Heart left ventricle (tissue), 16 donors: Measurements from ENCODE around the gene STYXL1. TPM values are rescaled to one million over a fixed set of nuclear protein-coding genes. Genes with fewer than 3 reads are reported as not detected.
A peak's percentile ranks its signal among the peaks of the same experiment; 100 is the strongest.

Experiments used
- ATAC-seq, 4 donors: fragments of 200-7000 bp; cut with Tn5 transposase; one replicate each; pipeline ENCODE4 v1.9.1; 2020 to 2022; ENCODE audit warnings: moderate library complexity in 4 of 4, mild to moderate bottlenecking in 3 of 4, moderate number of reproducible peaks in 1 of 4
- DNase-seq, 5 donors: peaks; one replicate each; pipeline ENCODE4 v3.0.0-alpha.2; 2020
- H3K27ac ChIP-seq, 12 donors: fragments of 200-600 bp; sonication (generic) in 4 of 12; one replicate each; pipeline versions ENCODE4 v1.5.0 to v1.8.0; 2016 to 2022; ENCODE audit warnings: mild to moderate bottlenecking in 2 of 12
- H3K27me3 ChIP-seq, 9 donors: fragments of 200-600 bp; sonication (generic) in 2 of 9; one replicate each; pipeline versions ENCODE4 v1.5.1 to v1.8.0; 2016 to 2022; ENCODE audit warnings: mild to moderate bottlenecking in 3 of 9
- H3K36me3 ChIP-seq, 9 donors: fragments of 200-600 bp; sonication (generic) in 2 of 9; one replicate each; pipeline versions ENCODE4 v1.5.0 to v1.8.0; 2018 to 2022; ENCODE audit warnings: mild to moderate bottlenecking in 2 of 9
- H3K4me1 ChIP-seq, 12 donors: fragments of 200-600 bp; sonication (generic) in 4 of 12; one replicate each; pipeline versions ENCODE4 v1.5.0 to v1.8.0; 2016 to 2022; ENCODE audit warnings: mild to moderate bottlenecking in 3 of 12
- H3K4me3 ChIP-seq, 12 donors: fragments of 200-600 bp; sonication (generic) in 4 of 12; one replicate each; pipeline versions ENCODE4 v1.5.0 to v1.8.0; 2017 to 2022; ENCODE audit warnings: mild to moderate bottlenecking in 9 of 12, moderate library complexity in 4 of 12
- H3K9me3 ChIP-seq, 12 donors: fragments of 200-600 bp; sonication (generic) in 4 of 12; one replicate each; pipeline versions ENCODE4 v1.5.0 to v1.8.0; 2016 to 2022; ENCODE audit warnings: mild to moderate bottlenecking in 1 of 12
- POLR2A ChIP-seq, 2 donors: fragments of 450-650 bp; IDR thresholded peaks; one replicate each; pipeline ENCODE4 v1.6.1; 2017; ENCODE audit warnings: antibody characterized with exemption in 2 of 2, mild to moderate bottlenecking in 2 of 2, moderate library complexity in 2 of 2
- WGBS, 4 donors: extraction: QIAGEN DNeasy Blood & Tissue Kit in 2 of 4; methylation state at CpG; one replicate each; pipeline versions ENCODE4 v1.1.5 to v1.1.7; 2013 to 2018; 5-methylcytosine and 5-hydroxymethylcytosine counted together
- intact Hi-C, 10 donors: fragments of 100-400 bp; cut with DNase I; formaldehyde crosslinking; loops; one replicate each; pipeline versions ENCODE4 v1.11.1 to v1.14.2; 2022
- polyA plus RNA-seq, 2 donors: library from polyadenylated mRNA; stranded (reverse); fragments of 200-250 nt; gene quantifications; one replicate each; pipeline ENCODE4 v1.2.3, GENCODE V29; 2013
- total RNA-seq, 9 donors: library from RNA; depleted of rRNA in 2 of 9; stranded (reverse); fragments of >200 nt in 2 of 9; fragmentation: NEBNext Ultra II Directional in 3 of 9; extraction: Animal tissue kit (Norgen Biotek cat#: 25700) in 3 of 9; gene quantifications; one replicate each; pipeline versions ENCODE4 v1.1.0 to v1.2.4, GENCODE V29; 2016 to 2023
- TF ChIP-seq, protein P1 (sequence below), 12 donors: fragments of 200-600 bp; sonication (generic) in 4 of 12; IDR thresholded peaks; one replicate each; pipeline versions ENCODE4 v1.5.0 to v1.8.0; 2018 to 2022; ENCODE audit warnings: antibody characterized with exemption in 12 of 12, mild to moderate bottlenecking in 5 of 12
- donor health status: ischemic (EF 13 %, LVEDD 7.1; RV severe dilation, severe dysfunction).
- donor health status: healthy with polysubstance abuse.
- donor health status: DM: no; HTN: yes; CAD: no.
- donor health status: DM: no; HTN: no; CAD: no.
- donor health status: ischemic (EF 25% LVEDD 6.9; RV normal size, moderate dysfunction).
- donor health status: ischemic (EF 25% LVEDD 5.7; RV mildly dilated, moderate dysfunction).
- donor health status: healthy.
- donor health status: DM: yes; HTN: yes; CAD: no.
- donor health status: ischemic (EF 35%, LVEDD 5.7; RV mildly dilated, moderate dysfunction).
- donor health status: nonischemic (EF 11% LVEDD 7.7; RV severe dilation, severe dysfunction).
- donor health status: DM: yes; HTN: yes; CAD: no.
- donor health status: PGD.
- donor health status: ischemic (EF 29% LVEDD 5.4; RV normal size, mild dysfunction).
- donor health status: nonischemic (EF 23%, LVEDD 6.1; RV moderate dilation, normal function).

The STYXL1 gene
- total and polyA plus RNA-seq, 11 donors, result 7.9 to 44.3 (median 19.1) TPM

- Histone ChIP-seq H3K27ac (peak overlapping the region; percentile 71 to 92 (median 83)), H3K9me3 (no peaks in the 10 kb centered on the region), H3K27me3 (no peaks in the 10 kb centered on the region), H3K4me1 (peaks cover 14 to 78% (median 65%) of the 10 kb centered on the region in 12 donors), H3K36me3 (peaks cover 0 to 26% (median 9%) of the 10 kb centered on the region in 9 donors), H3K4me3 (peak overlapping the region in 7 of 12 donors; percentile 10 to 32 (median 25))
- TF ChIP-seq, protein P1, sequence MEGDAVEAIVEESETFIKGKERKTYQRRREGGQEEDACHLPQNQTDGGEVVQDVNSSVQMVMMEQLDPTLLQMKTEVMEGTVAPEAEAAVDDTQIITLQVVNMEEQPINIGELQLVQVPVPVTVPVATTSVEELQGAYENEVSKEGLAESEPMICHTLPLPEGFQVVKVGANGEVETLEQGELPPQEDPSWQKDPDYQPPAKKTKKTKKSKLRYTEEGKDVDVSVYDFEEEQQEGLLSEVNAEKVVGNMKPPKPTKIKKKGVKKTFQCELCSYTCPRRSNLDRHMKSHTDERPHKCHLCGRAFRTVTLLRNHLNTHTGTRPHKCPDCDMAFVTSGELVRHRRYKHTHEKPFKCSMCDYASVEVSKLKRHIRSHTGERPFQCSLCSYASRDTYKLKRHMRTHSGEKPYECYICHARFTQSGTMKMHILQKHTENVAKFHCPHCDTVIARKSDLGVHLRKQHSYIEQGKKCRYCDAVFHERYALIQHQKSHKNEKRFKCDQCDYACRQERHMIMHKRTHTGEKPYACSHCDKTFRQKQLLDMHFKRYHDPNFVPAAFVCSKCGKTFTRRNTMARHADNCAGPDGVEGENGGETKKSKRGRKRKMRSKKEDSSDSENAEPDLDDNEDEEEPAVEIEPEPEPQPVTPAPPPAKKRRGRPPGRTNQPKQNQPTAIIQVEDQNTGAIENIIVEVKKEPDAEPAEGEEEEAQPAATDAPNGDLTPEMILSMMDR (IDR thresholded peaks at IDR 0.05), result no peak
- TF ChIP-seq POLR2A (IDR thresholded peaks at IDR 0.05), result no peak
- peak; percentile 10 to 25 (median 16) for ATAC-seq
- DNase-seq, result peak in 2 of 5 donors; percentile 45 to 52
- intact Hi-C loops, result loop anchor here in 5 of 10 donors (5.0 to 10.0 kb wide), 4 partner anchors 44 to 94 kb away; partner anchors contain the start of genes POR (in 4 of the 5) and RHBDD2 (in 1 of the 5)
- WGBS, 4 donors, result 49 to 69% (median 57%) methylated on average over 11 to 12 of the region's 12 CpGs
Observed at GRCh38 chr7:75968561-75969001, 79.2 kb downstream of the STYXL1 start.

DNA sequence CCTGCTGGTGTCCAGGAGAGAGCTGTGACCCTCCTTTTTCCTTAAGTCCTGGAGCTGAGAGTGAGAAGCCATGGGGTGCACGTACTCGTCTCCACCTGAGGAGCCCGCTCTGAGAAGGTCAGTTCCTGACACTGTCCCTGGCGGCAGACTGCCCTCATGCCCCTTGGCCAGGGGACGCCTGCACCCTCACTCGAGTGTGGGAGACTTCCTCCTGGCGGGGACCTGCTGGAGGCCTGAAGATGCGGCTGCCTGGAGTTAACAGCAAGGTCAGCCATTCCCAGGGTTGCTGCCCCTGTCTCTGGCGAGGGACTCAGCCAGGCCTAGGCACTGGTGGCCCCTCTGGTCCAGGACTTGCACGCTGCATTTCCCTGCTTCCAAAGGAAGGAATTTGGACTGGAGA is 79.8 kb downstream of the STYXL1 start:
- H3K9me3 ChIP-seq, result no peaks in the 10 kb centered on the region
- 52 to 61% (median 55%) methylated on average over 5 to 10 of the region's 10 CpGs; no CpG with 5 or more reads in 1 of the 4 donors for WGBS, 4 donors
- ATAC-seq, result no peak
- H3K27me3 ChIP-seq, result no peaks in the 10 kb centered on the region
- H3K36me3 ChIP-seq, result peaks cover 0 to 21% (median 4%) of the 10 kb centered on the region in 9 donors
- intact Hi-C loops, result loop anchor here in 5 of 10 donors (5.0 to 10.0 kb wide), 4 partner anchors 44 to 93 kb away; partner anchors contain the start of genes POR (in 4 of the 5) and RHBDD2 (in 1 of the 5)
- TF ChIP-seq POLR2A (IDR thresholded peaks at IDR 0.05), result no peak
- TF ChIP-seq, protein P1 (IDR thresholded peaks at IDR 0.05), result no peak
- H3K27ac ChIP-seq, result peak overlapping the region; percentile 71 to 92 (median 83)
- H3K4me3 ChIP-seq, result peak overlapping the region in 8 of 12 donors; percentile 10 to 32 (median 26)
- peaks cover 14 to 83% (median 71%) of the 10 kb centered on the region in 12 donors for H3K4me1 ChIP-seq
- peak in 1 of 5 donors; percentile 28 for DNase-seq

DNA sequence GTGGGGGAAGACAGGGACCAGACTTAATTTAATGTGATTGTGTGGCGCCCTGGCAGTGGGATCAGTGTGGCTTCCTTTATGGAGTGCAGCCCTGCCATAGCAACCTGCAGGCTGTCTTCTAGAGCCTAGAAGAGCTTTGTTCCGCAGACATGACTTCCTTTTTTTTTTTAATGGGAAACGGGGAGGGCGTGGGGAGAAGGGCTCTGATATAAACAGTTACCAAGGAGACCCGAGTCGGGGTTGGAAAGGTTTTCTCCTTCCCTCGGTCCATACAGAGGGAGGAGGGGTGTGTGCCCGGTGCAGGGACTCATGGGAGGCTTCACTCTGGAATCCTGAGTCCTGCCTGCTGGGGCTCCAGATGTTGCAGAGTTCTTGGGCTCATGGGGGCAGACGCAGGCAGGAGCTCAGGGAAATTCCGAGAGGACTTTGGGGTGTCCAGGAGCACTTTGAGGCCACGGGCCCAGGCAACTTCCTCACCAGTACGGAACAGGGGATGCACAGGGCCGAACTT is 80.3 kb downstream of the STYXL1 start:
- peaks cover 14 to 83% (median 72%) of the 10 kb centered on the region in 12 donors for H3K4me1 ChIP-seq
- DNase-seq, result peak in 3 of 5 donors; percentile 56 to 70 (median 62)
- no peaks in the 10 kb centered on the region for H3K9me3 ChIP-seq
- H3K27ac ChIP-seq, result peak overlapping the region; percentile 74 to 92 (median 83)
- ATAC-seq, result peak in 2 of 4 donors; percentile 15 to 41
- H3K27me3 ChIP-seq, result no peaks in the 10 kb centered on the region
- peak overlapping the region in 8 of 12 donors; percentile 10 to 32 (median 26) for H3K4me3 ChIP-seq
- WGBS, 4 donors, result 32 to 52% (median 41%) methylated on average over 8 to 13 of the region's 13 CpGs
- H3K36me3 ChIP-seq, result peaks cover 0 to 16% (median 0%) of the 10 kb centered on the region in 9 donors
- TF ChIP-seq, protein P1 (IDR thresholded peaks at IDR 0.05), result no peak
- no peak for TF ChIP-seq POLR2A (IDR thresholded peaks at IDR 0.05)
- intact Hi-C loops, result loop anchor here in 7 of 10 donors (2.0 to 10.0 kb wide), 6 partner anchors 45 to 93 kb away; partner anchors contain the start of genes POR (in 5 of the 7) and RHBDD2 (in 2 of the 7)

- DNase-seq, result peak in 1 of 5 donors; percentile 26
- Histone ChIP-seq H3K27ac (peak overlapping the region; percentile 74 to 92 (median 83)), H3K9me3 (no peaks in the 10 kb centered on the region), H3K4me3 (no peak overlapping the region), H3K4me1 (peaks cover 14 to 83% (median 72%) of the 10 kb centered on the region in 12 donors), H3K36me3 (peaks cover 0 to 11% (median 0%) of the 10 kb centered on the region in 9 donors), H3K27me3 (no peaks in the 10 kb centered on the region)
- ATAC-seq, result no peak
- intact Hi-C loops, result loop anchor here in 7 of 10 donors (2.0 to 10.0 kb wide), 6 partner anchors 45 to 92 kb away; partner anchors contain the start of genes POR (in 5 of the 7) and RHBDD2 (in 2 of the 7)
- TF ChIP-seq, protein P1 (IDR thresholded peaks at IDR 0.05), result no peak
- TF ChIP-seq POLR2A (IDR thresholded peaks at IDR 0.05), result no peak
- WGBS, 4 donors, result 82 to 88% (median 88%) methylated on average over 11 of the region's 11 CpGs
Observed at GRCh38 chr7:75967055-75967454, 80.7 kb downstream of the STYXL1 start.
